Fibroblast of lung (primary cell): ENCODE results near the gene PER2. TPM values are rescaled to one million over a fixed set of nuclear protein-coding genes. Genes with fewer than 3 reads are reported as not detected.
A peak's percentile ranks its signal among the peaks of the same experiment; 100 is the strongest.

Experiments used
- DNase-seq, 2 donors: peaks; one replicate each; pipeline versions ENCODE4 v3.0.0 to v3.0.0-alpha.2; 2010; ENCODE audit warnings: low read depth in 2 of 2
- H2AFZ ChIP-seq: 2 replicates; pipeline ENCODE4 v1.5.1; 2012; ENCODE audit warnings: low read length, control low read depth, inconsistent platforms
- H3K27ac ChIP-seq: 2 replicates; pipeline ENCODE4 v1.5.1; 2011; ENCODE audit warnings: low read length, control low read depth; ENCODE audit not compliant: insufficient read depth
- H3K27me3 ChIP-seq: 2 replicates; pipeline ENCODE4 v1.5.1; 2011; ENCODE audit warnings: mild to moderate bottlenecking, low read length; ENCODE audit not compliant: control insufficient read depth, insufficient read depth
- H3K36me3 ChIP-seq: 2 replicates; pipeline ENCODE4 v1.5.1; 2011; ENCODE audit warnings: low read length; ENCODE audit not compliant: control insufficient read depth, insufficient read depth
- H3K4me1 ChIP-seq: 2 replicates; pipeline ENCODE4 v1.5.1; 2011; ENCODE audit warnings: low read length; ENCODE audit not compliant: control insufficient read depth, insufficient read depth; ENCODE audit errors: extremely low read depth
- H3K4me2 ChIP-seq: 2 replicates; pipeline ENCODE4 v1.5.1; 2011; ENCODE audit warnings: low read length, control low read depth; ENCODE audit not compliant: insufficient read depth; ENCODE audit errors: extremely low read depth
- H3K4me3 ChIP-seq, 4 experiments: fragments of 200-600 bp in 1 of 4; sonication (generic) in 1 of 4; replicated peaks in 1 of 4; 2 replicates each; pipeline ENCODE4 v1.5.1; 2011 to 2016; ENCODE audit warnings: low read length in 4 of 4, low read depth in 3 of 4, mild to moderate bottlenecking in 3 of 4, control low read depth in 2 of 4, inconsistent platforms in 1 of 4, mixed read lengths in 1 of 4; ENCODE audit not compliant: insufficient read depth in 1 of 4; ENCODE audit errors: control extremely low read depth in 1 of 4
- H3K79me2 ChIP-seq: 2 replicates; pipeline ENCODE4 v1.5.1; 2012; ENCODE audit warnings: mild to moderate bottlenecking, low read length, inconsistent platforms; ENCODE audit not compliant: control insufficient read depth, insufficient read depth
- H3K9ac ChIP-seq: 2 replicates; pipeline ENCODE4 v1.5.1; 2011; ENCODE audit warnings: mild to moderate bottlenecking, low read length, control low read depth; ENCODE audit not compliant: insufficient read depth
- H3K9me3 ChIP-seq: 2 replicates; pipeline ENCODE4 v1.5.1; 2012; ENCODE audit warnings: low read depth, low read length; ENCODE audit not compliant: control insufficient read depth, insufficient read depth
- H4K20me1 ChIP-seq: 2 replicates; pipeline ENCODE4 v1.5.1; 2011; ENCODE audit warnings: low read length; ENCODE audit not compliant: control insufficient read depth, insufficient read depth; ENCODE audit errors: extremely low read depth
- EZH2 ChIP-seq: IDR thresholded peaks from 2 replicates; pipeline ENCODE4 v1.5.1; 2012; ENCODE audit warnings: low read length, control low read depth, mild to moderate bottlenecking; ENCODE audit errors: missing control alignments
- polyA plus RNA-seq, 2 donors: library from polyadenylated mRNA; depleted of rRNA in 1 of 2; stranded (reverse) in 1 of 2; unstranded in 1 of 2; fragments of >200 nt; gene quantifications; 2 replicates each; pipeline ENCODE4 v1.2.1, GENCODE V29; 2011 to 2012; ENCODE audit warnings: missing spikeins in 1 of 2
- total RNA-seq: library from RNA; depleted of rRNA; stranded (reverse); fragments of >200 nt; gene quantifications from 2 replicates; pipeline ENCODE4 v1.2.1, GENCODE V29; 2014
- TF ChIP-seq, protein P1 (sequence below), 2 donors: IDR thresholded peaks in 1 of 2; conservative IDR thresholded peaks in 1 of 2; 1 replicate in 1 of 2; 2 replicates in 1 of 2; pipeline ENCODE4 v1.5.1; 2011 to 2012; ENCODE audit warnings: low read length in 2 of 2, control low read depth in 1 of 2, inconsistent platforms in 1 of 2, low read depth in 1 of 2, mild to moderate bottlenecking in 1 of 2

Gene PER2
- total and polyA plus RNA-seq, 2 donors (not counting 1 experiment from before 2014, with no cell fraction given): 1.9 to 4.6 TPM

GRCh38 chr2:238308177-238308576 is 19.8 kb upstream of the PER2 start:
- Histone ChIP-seq H3K4me2 (no peak overlapping the region), H3K9me3 (no peaks in the 10 kb centered on the region), H3K36me3 (no peaks in the 10 kb centered on the region), H3K79me2 (no peaks in the 10 kb centered on the region), H3K4me3 (no peak overlapping the region), H3K4me1 (no peaks in the 10 kb centered on the region), H4K20me1 (no peaks in the 10 kb centered on the region), H3K27me3 (peaks cover 2% of the 10 kb centered on the region), H3K27ac (no peak overlapping the region), H2AFZ (no peak overlapping the region), H3K9ac (no peak overlapping the region)
- no peak for DNase-seq
- no peak for TF ChIP-seq EZH2
- TF ChIP-seq, protein P1, sequence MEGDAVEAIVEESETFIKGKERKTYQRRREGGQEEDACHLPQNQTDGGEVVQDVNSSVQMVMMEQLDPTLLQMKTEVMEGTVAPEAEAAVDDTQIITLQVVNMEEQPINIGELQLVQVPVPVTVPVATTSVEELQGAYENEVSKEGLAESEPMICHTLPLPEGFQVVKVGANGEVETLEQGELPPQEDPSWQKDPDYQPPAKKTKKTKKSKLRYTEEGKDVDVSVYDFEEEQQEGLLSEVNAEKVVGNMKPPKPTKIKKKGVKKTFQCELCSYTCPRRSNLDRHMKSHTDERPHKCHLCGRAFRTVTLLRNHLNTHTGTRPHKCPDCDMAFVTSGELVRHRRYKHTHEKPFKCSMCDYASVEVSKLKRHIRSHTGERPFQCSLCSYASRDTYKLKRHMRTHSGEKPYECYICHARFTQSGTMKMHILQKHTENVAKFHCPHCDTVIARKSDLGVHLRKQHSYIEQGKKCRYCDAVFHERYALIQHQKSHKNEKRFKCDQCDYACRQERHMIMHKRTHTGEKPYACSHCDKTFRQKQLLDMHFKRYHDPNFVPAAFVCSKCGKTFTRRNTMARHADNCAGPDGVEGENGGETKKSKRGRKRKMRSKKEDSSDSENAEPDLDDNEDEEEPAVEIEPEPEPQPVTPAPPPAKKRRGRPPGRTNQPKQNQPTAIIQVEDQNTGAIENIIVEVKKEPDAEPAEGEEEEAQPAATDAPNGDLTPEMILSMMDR (conservative IDR thresholded peaks at IDR 0.05 in 1 of 2, IDR thresholded peaks at IDR 0.05 in 1 of 2; ENCODE audit: low read depth in 1 of 2, low read length in 2 of 2): peak in 1 of 2 donors; percentile 29

DNA sequence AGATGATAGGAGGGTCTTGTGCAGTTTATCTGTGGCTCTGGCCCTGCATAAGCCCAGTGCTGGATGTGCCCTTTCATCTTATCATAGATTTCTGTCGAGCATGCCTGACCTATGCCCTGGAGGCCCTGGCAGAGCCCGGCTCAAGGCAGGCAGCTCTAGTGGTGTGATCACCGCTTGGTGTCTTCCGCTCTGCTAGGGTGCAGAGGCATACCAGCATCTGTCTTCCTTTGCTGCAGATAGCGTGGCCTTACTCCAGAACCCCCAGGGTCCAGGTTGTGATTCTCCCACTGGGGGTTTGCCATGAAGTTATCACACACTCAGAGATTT is 18.2 kb upstream of the PER2 start:
- H3K4me2 ChIP-seq: no peak overlapping the region
- no peaks in the 10 kb centered on the region for H4K20me1 ChIP-seq
- no peak overlapping the region for H2AFZ ChIP-seq
- H3K9ac ChIP-seq: no peak overlapping the region
- H3K79me2 ChIP-seq: no peaks in the 10 kb centered on the region
- no peaks in the 10 kb centered on the region for H3K4me1 ChIP-seq
- peaks cover 2% of the 10 kb centered on the region for H3K27me3 ChIP-seq
- no peaks in the 10 kb centered on the region for H3K9me3 ChIP-seq
- no peak for DNase-seq
- TF ChIP-seq, protein P1 (conservative IDR thresholded peaks at IDR 0.05 in 1 of 2, IDR thresholded peaks at IDR 0.05 in 1 of 2; ENCODE audit: low read depth in 1 of 2, low read length in 2 of 2): no peak
- TF ChIP-seq EZH2: no peak
- H3K36me3 ChIP-seq: no peaks in the 10 kb centered on the region
- no peak overlapping the region for H3K4me3 ChIP-seq
- H3K27ac ChIP-seq: no peak overlapping the region

DNA sequence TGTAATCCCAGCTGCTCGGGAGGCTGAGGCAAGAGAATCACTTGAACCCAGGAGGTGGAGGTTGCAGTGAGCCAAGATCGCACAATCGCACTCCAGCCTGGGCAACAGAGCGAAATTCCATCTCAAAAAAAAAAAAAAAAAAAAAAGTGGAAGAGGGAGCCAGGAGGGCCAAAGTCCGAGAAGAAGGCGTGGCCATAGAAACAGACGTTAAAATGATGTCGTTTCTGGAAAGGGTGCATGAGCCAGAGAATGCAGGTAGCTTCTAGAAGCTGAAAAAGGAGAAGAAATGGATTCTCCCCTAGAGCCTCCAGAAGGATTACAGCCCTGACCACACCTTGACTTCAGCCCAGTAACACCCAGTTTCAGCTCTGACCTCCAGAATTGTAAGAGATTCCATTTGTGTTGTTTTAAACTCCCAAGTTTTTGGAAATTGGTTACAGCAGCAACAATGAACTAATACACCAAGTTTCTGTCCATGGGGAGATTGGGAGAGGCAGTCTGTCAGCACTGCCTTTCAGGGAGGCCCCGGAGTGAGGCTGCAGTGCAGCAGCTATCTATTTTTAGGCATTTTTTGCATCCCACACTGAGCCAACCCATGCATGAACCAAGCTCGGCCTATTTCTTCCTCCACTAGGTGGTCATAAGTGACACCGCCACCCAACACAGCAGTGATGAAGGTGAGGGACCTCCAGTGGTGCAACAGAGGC is 17.7 kb upstream of the PER2 start:
- Histone ChIP-seq H3K4me1 (no peaks in the 10 kb centered on the region), H3K9me3 (no peaks in the 10 kb centered on the region), H3K27me3 (peaks cover 2% of the 10 kb centered on the region), H3K4me3 (no peak overlapping the region), H3K36me3 (no peaks in the 10 kb centered on the region), H4K20me1 (no peaks in the 10 kb centered on the region), H3K4me2 (no peak overlapping the region), H3K9ac (no peak overlapping the region), H2AFZ (no peak overlapping the region), H3K27ac (no peak overlapping the region), H3K79me2 (no peaks in the 10 kb centered on the region)
- no peak for DNase-seq
- TF ChIP-seq, protein P1 (conservative IDR thresholded peaks at IDR 0.05 in 1 of 2, IDR thresholded peaks at IDR 0.05 in 1 of 2; ENCODE audit: low read depth in 1 of 2, low read length in 2 of 2): no peak
- no peak for TF ChIP-seq EZH2
